ENCODE data around the gene HIGD1A.

HIGD1A gene

DNA sequence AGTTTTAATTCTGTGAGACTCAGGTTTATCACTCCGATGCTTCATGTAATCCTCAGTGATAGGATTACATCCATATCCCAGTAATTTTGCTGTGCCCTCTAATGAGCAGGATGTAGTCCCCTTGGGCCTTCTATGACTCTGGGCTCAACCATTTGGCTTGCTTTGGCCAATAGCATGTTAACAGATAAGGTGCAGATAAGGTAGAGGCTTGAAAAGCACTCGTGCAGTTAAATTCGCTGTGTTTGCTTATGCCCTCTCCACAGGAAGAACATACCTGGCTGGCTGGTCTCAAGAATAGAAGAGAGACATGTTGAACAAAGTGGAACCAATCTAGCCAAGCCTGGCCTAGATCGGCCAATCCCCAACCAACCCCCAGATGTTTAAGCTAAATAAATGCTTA, 51.3 kb downstream of the HIGD1A start:
- no peak for DNase-seq

GRCh38 chr3:42752441-42752840, 51.8 kb downstream of the HIGD1A start:
- no peak for DNase-seq

DNA sequence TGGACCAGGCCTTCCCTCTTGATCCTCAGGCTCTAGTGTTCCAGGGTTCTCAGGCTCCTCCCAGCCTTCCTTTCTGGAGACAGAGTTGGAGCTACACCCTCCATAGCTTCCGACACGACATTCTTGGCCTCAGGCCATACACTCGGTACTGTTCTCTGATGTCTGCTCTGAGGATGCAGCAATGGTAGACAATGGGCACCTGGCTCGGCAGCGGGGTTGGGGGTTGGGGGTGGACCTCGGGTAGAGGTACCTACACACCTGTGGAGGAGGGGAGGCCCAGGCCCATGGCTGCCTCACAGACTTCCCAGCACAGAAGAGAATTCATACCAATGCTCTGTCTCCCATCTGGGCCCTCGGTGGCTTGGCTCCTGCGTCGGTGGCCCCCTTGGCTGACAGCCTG, 52.7 kb downstream of the HIGD1A start:
- no peak for DNase-seq

DNA sequence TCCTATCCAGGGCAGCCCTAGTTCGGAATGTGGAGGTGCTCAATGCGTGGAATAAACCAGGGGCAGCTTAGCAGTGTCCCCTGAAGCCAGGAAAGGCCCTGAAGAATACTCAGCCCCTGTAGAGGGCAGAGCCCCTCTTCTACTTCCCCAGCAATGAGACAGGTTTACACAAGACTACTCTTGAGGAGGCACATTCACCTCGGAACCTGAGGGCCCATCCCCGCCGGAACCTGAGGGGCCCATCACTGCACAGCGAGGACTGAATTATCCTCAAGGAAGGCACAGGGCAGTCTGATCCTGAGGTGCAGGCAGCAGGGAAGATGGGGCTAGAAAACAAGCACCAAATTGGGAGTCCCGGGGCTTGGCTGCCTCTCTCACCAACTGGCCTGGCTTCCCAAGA, 53.5 kb downstream of the HIGD1A start:
- DNase-seq = no peak

- no peak for DNase-seq
Observed at GRCh38 chr3:42749753-42750231, 54.5 kb downstream of the HIGD1A start.

DNA sequence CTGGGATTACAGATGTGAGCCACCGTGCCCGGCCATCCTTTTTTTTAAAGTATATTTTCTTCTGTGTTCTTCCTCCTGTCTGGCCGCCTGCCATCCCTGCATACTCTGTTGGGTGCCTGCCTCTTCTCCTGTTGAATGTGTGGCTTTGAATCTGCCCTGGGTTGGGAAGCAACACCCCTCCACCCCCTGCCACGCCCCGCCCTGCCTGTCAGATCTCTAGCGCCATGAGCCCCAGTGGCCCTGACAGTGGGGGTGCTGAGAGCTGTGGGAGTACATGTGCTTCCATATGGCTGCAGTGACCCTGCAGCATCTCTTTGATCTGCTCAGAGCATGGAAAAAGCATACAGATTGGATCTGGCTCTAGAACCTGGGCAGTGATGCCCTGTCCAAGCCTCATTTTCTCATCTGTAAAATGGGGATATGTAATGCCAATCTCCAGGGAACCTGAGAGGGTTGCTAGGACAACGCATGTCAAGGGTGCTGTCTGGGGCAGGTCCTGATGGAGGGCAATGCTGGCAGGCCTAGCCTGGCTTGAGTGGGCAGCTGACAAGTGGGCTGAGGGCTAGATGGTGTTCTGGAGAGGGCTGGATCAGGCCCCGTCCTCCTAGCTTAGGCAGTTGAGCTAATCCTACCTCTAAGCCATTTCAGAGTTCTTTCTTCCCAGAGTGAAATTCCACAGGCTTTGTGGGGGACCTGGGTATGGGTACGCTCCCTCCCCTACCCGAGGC, 55.1 kb downstream of the HIGD1A start:
- no peak for DNase-seq

DNA sequence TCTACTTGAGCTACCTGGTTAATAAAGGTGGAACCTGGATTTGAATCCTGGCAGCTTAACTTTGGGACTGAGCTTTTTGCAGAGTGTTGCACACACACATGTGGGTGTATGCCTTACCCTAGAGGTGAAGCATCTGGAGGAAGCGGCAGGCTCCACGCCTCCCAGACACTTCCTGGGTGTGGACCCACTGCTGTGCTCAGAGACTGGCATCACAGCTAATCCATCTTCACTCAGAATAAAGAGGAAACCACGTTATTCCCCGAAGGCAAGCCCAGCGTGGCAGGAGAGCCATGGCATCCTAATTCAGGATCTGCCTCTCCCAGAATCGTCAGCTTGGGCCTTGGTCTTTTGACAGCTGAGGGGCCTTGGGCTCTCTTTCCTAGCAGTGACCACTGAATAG, 56.7 kb downstream of the HIGD1A start:
- no peak for DNase-seq

- no peak for DNase-seq
Observed at GRCh38 chr3:42746455-42747450, 57.5 kb downstream of the HIGD1A start.

DNA sequence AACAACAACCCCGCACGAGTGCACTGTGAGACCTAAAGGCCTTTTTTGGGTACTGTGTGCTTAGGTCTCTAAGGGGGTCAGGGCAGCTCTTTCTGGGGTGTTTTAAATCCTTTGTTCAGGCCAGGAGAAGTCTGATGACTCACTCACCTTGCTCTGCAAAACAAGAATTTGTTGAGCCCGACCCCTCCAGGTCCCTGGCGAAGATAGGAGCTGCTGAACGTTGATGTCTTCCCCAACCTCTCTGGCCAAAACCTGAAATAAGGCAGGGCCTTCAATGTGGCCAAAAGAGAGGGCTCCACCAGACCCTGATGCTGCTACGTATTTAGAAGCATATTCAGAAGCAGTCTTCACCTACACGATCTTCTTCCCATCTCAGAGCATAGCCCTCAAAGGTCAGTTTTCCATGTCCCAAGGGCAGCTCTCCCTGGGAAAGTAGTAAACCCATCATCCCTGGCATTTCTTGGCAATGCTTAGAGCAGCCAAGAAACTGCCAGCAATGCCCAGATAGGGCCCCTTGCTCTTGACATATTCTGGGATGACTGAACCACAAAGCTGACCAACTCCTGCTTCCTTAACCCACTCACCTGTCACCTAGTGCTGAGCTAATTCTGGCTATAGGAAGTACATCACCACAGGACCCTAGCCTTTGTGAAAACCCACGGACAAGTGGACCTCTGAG, 58.4 kb downstream of the HIGD1A start:
- no peak for DNase-seq

DNA sequence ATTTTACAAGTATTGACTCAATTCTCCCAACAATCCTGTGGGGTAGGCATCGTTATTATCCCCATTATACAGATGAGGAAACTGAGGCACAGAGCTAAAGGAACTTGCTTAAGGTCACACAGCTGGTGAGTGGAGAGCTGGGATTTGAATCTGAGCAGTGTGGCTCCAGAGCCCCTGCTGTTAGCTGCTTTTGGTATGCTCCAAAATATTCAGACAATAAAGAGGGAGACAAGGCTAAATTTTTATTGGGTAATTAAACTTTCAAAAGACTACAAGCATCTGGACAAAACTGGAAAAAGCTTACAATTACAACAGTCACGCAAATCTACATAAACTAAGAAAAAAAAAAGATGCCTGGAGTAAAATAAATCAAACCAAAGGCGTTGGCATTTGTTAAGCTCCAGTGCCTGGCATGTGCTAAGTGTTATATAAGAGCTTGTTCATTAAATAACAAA, 59.0 kb downstream of the HIGD1A start:
- DNase-seq = no peak

- no peak for DNase-seq
Observed at GRCh38 chr3:42743204-42743995, 60.9 kb downstream of the HIGD1A start.

DNA sequence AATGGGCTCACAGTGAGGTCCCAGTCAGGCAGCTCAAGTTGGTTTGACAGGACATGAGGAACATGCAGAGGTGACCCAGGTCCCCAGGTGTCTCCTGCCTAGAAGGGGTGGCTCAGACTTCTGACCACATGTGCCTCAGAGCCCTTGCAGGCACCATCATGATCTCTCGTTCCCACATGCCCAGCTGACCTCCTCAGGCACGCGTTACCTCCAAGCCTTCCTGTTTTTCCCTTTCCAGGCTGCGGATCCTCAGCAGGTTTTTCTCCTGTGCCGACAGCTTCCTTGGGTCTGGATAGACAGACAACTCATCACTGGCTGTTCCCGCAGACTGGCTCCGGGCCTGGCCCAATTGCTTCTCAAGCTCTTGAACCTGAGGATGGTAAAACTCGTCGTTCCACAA, 61.6 kb downstream of the HIGD1A start:
- no peak for DNase-seq

- DNase-seq = no peak
Observed at GRCh38 chr3:42742259-42742658, 62.0 kb downstream of the HIGD1A start.

DNA sequence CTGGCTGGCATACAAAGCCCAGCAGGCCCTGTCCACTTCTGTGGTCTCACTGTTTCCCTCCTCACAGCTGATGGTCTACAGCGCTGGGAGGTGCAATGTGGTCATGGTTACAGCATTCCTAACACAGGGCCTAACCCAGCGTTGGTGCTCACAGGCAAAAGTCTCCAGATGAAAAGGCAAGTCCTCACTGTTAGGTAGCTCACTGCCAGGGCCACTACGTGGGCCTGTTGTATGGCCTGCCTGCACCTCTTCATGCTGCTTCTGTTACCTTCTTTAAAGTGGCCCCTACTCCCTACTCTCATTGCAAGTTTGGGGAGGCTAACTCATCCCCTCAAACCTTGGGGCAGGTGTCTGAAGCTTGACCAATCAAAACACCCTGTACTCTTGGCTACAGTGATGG, 62.5 kb downstream of the HIGD1A start:
- DNase-seq = no peak

- DNase-seq = no peak
Observed at GRCh38 chr3:42739401-42740158, 64.7 kb downstream of the HIGD1A start.

DNA sequence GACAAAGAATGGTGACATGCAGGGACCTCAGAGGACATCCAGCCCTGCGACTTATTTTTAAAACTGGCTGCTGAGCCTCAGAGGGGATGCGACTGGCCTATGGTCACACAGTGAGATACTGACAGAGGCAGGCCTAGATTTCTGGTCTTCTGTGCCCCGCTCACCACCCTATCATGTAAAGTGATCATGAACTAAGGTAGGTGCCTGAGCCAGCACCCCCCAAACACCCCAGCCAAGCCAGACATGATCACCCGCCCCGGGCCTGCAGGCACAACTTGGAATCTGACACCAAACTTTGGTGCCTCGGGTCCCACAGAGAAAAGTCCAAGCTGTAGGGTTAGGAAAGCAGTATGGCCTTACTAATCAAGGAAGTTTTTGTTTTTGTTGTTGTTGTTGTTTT, 67.8 kb downstream of the HIGD1A start:
- DNase-seq = no peak

- DNase-seq = no peak
Observed at GRCh38 chr3:42736081-42736480, 68.2 kb downstream of the HIGD1A start.

- no peak for DNase-seq
Observed at GRCh38 chr3:42735615-42736014, 68.7 kb downstream of the HIGD1A start.

GRCh38 chr3:42735019-42735418, 69.3 kb downstream of the HIGD1A start:
- DNase-seq = no peak

GRCh38 chr3:42734263-42734860, 69.9 kb downstream of the HIGD1A start:
- no peak for DNase-seq
